Stimulated activated CD8-positive, alpha-beta memory T cell treated with anti-CD3 and anti-CD28 coated beads, Interleukin-4, amount 100 ng/mL, for 48 hours (primary cell): ENCODE results near the gene C12orf43.

Experiments
- DNase-seq: peaks from one replicate; pipeline ENCODE4 v3.0.0-alpha.2; 2020

Gene C12orf43

DNA sequence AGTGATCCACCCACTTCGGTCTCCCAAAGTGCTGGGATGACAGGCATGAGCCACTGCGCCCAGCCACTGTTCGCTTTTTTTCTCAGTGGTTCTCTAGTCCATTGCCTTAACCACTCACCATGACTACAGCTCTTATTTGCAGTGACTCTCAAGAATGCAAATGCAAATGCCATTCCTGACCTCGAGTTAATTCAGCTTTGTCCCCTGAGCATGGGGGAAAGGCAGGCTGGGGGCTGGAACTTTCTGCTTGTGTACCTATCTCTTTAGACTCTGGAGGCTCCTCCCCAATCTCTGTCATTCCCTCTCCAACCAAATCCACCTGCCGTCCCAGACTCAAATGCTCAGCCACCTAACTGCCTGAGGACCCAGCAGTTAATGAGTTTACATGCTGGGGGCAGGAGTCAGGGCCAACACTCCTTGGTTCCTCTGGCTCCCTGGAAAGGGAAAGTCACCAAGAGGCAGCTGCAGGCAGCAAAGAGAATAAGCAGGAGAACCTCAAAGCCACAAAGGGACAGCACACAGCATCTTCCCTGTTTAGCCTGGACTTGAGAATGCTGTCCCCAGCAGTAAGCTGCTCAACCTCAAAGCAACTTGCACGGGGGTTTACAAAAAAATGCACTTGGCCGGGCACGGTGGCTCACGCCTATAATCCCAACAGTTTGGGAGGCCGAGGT, 43.3 kb downstream of the C12orf43 start:
- DNase-seq = no peak

DNA sequence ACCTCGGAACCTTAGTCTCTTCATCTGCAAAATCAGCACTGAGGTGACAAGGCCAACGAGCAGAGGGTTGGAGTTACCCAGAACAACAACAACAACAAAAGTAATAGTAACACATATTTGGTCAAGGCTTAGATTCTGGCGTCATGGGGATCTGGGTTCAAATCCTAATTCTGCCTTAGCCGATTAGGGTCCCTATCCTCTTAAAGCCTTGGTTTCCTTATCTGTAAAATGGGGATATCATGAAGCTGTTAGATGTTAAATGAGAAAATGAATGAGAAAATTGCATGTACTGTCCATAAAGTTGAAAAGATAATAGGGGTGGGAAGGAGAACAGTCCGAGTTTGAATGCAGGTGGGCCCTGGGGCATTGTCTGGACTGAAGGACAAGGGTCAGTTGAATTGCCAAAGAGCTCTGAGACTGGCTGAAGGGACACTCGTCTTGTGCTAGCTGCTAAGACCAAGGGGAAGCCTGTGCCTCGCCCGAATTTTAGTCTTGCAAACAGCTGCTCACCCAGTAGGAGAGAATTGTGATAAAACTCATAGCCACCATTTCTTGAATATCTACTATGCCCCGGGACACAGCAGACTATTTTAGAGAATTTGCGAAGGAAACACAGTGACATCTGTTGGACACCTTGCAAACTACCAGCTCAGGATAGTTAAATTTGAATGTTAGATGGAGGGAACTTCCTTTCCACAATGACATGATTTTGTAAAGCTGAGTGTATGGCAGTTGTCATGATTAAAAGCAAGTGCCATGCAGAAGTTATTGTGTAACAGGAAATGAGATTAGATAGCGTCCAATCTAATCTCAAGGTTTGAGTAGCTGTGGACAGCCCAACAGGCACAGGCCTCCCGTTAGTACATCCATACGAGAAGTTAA, 44.7 kb downstream of the C12orf43 start:
- DNase-seq = no peak

GRCh38 chr12:120970310-120970709, 46.0 kb downstream of the C12orf43 start:
- DNase-seq = no peak

- no peak for DNase-seq
These were observed 50.7 kb downstream of the C12orf43 start for GRCh38 chr12:120965534-120966091.

DNA sequence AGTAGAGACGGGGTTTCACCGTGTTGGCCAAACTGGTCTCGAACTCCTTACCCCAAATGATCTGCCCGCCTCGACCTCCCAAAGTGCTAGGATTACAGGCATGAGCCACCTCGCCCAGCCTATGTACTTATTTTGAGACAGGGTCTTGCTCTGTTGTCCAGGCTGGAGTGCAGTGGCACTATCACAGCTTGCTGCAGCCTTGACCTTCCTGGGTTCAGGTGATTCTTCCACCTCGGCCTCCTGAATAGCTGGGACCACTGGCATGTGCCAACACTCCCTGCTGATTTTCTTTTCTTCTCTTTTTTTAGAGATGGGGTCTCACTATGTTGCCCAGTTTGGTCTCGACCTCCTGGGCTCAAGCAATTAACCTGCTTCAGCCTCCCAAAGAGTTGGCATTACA, 52.0 kb downstream of the C12orf43 start:
- no peak for DNase-seq

GRCh38 chr12:120962532-120963020, 53.7 kb downstream of the C12orf43 start:
- DNase-seq = peak; percentile 43

DNA sequence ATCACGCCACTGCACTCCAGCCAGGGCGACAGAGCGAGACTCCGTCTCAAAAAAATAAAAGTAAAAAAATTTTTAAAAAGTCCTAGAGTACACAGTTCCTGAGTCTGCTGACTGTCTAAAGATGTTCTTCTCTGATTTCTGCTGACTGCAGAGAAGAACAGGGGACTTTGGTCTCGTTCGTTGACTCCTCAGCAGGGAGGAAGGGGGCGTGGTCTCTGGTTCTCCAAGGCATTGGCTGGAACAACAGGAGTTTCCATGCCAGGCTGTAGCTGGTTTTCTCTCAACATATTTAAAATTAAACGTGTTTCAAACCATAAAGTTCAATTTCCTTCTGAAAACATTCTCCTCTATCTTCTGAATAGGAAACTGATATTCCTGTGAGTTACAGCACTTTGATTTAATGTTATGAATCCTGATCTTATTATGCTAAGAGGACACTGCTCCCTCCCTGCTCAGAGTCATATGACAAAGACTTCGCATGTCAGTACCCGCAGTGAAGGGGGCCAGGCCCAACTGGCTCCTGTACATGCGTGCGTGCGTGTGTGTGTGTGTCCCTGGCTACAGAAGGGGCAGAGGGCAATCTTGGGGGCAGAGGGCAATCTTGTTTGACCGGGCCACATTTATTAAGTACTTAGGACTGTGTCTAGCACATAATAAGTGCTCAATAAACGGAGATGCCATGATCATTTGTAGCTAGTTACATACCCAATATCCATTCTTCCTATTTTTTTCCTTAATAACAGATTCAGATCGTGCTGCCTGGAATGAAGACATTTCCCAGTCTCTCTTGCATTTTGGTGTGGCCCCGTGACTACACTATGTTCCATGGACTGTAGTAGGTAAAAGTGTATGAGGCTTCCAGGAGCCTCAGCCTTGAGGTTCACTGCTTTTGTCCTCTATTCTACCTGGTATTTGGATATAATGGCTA, 54.4 kb downstream of the C12orf43 start:
- no peak for DNase-seq

- peak; percentile 62 for DNase-seq
These were observed 55.6 kb downstream of the C12orf43 start for GRCh38 chr12:120960657-120961056.

DNA sequence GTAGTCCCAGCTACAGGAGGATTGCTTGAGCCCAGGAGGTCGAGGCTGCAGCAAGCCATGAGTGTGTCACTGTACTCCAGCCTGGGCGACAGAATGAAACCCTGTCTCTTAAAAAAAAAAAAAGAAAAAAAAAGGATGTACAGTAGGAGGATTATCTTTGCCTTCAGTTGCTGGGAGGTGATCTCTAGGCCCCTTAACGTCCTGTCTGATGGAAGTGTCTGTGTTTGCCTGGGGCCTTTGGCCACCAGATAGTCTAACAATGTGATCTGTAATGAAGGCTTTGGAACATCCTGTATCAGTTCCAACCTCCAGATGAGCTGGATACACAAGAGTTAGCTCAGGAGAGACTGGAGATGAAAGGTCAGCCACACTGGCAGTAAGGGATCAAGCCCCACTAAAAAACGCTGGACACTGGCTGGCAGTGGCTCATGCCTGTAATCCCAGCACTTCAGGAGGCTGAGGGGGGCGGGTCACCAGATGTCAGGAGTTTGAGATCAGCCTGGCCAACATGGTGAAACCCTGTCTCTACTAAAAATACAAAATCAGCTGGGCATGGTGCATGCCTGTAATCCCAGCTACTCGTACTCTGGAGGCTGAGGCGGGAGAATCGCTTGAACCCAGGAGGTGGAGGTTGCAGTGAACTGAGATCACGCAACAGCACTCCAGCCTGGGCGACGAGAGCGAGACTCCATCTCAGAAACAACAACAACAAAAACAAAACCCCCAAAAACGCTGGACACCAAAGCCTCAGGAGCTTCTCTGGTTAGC, 57.0 kb downstream of the C12orf43 start:
- DNase-seq = no peak

GRCh38 chr12:120956579-120957300, 59.5 kb downstream of the C12orf43 start:
- no peak for DNase-seq

GRCh38 chr12:120955232-120955631, 61.1 kb downstream of the C12orf43 start:
- no peak for DNase-seq

- DNase-seq = no peak
These were observed 65.5 kb downstream of the C12orf43 start for GRCh38 chr12:120950807-120951206.
